ENCODE measurements around the gene TACO1. TPM values are rescaled to one million over a fixed set of nuclear protein-coding genes. Genes with fewer than 3 reads are reported as not detected.

TACO1 gene
- total and polyA plus RNA-seq, 2 of the 4 experiments (the other 2 are of a cell fraction), result 6.5 to 28.8 TPM

Small RNA genes lying within 50 kb of the gene (microRNA-seq; reads per million reads assigned to microRNA genes)
- gene RNU6-288P (ENCODE audit: insufficient read depth, insufficient read length), result not detected

Small RNA genes lying within 50 kb of the gene (small RNA-seq; reads per million reads assigned to genes)
- 0 reads per million in 5 experiments for gene RNU6-288P

Other genes with a start within 250 kb of the TACO1 start
- 1.1 and 2.5 TPM in 2 replicates for gene CYB561, start 154.6 kb upstream of the TACO1 start, total RNA-seq (2012; rRNA removed)
- 3.0 and 3.8 TPM in 2 replicates for gene CYB561, start 154.6 kb upstream of the TACO1 start, polyA plus RNA-seq (2012; rRNA removed)
- gene ACE, start 123.8 kb upstream of the TACO1 start, total RNA-seq (2012; rRNA removed), result 1.4 TPM in 2 replicates
- gene ACE, start 123.8 kb upstream of the TACO1 start, polyA plus RNA-seq (2012; rRNA removed), result 3.5 and 5.8 TPM in 2 replicates
- 0.18 and 0.28 TPM in 2 replicates for gene KCNH6, start 77.5 kb upstream of the TACO1 start, total RNA-seq (2012; rRNA removed)
- gene KCNH6, start 77.5 kb upstream of the TACO1 start, polyA plus RNA-seq (2012; rRNA removed), result 0.17 and 0.32 TPM in 2 replicates
- 31.4 and 40.9 TPM in 2 replicates for gene DCAF7, start 50.4 kb upstream of the TACO1 start, total RNA-seq (2012; rRNA removed)
- 52.4 and 52.8 TPM in 2 replicates for gene DCAF7, start 50.4 kb upstream of the TACO1 start, polyA plus RNA-seq (2012; rRNA removed)
- gene MAP3K3, start 21.5 kb downstream of the TACO1 start, total RNA-seq (2012; rRNA removed), result 24.2 and 25.6 TPM in 2 replicates
- gene MAP3K3, start 21.5 kb downstream of the TACO1 start, polyA plus RNA-seq (2012; rRNA removed), result 19.1 TPM in 2 replicates
- gene LIMD2, start 99.2 kb downstream of the TACO1 start, total RNA-seq (2012; rRNA removed), result 4.5 and 4.7 TPM in 2 replicates
- gene LIMD2, start 99.2 kb downstream of the TACO1 start, polyA plus RNA-seq (2012; rRNA removed), result 21.7 and 32.3 TPM in 2 replicates
- gene STRADA, start 140.9 kb downstream of the TACO1 start, total RNA-seq (2012; rRNA removed), result 14.7 and 19.9 TPM in 2 replicates
- 30.8 and 30.9 TPM in 2 replicates for gene STRADA, start 140.9 kb downstream of the TACO1 start, polyA plus RNA-seq (2012; rRNA removed)
- 62.0 and 79.4 TPM in 2 replicates for gene CCDC47, start 172.7 kb downstream of the TACO1 start, total RNA-seq (2012; rRNA removed)
- gene CCDC47, start 172.7 kb downstream of the TACO1 start, polyA plus RNA-seq (2012; rRNA removed), result 45.3 and 45.7 TPM in 2 replicates
- 74.7 and 75.8 TPM in 2 replicates for gene DDX42, start 173.3 kb downstream of the TACO1 start, total RNA-seq (2012; rRNA removed)
- gene DDX42, start 173.3 kb downstream of the TACO1 start, polyA plus RNA-seq (2012; rRNA removed), result 75.6 and 91.5 TPM in 2 replicates
- gene PSMC5, start 226.5 kb downstream of the TACO1 start, total RNA-seq (2012; rRNA removed), result 104 and 105 TPM in 2 replicates
- gene PSMC5, start 226.5 kb downstream of the TACO1 start, polyA plus RNA-seq (2012; rRNA removed), result 165 and 175 TPM in 2 replicates
- gene FTSJ3, start 226.8 kb downstream of the TACO1 start, total RNA-seq (2012; rRNA removed), result 68.1 and 69.4 TPM in 2 replicates
- 45.4 and 51.3 TPM in 2 replicates for gene FTSJ3, start 226.8 kb downstream of the TACO1 start, polyA plus RNA-seq (2012; rRNA removed)
- gene SMARCD2, start 241.8 kb downstream of the TACO1 start, total RNA-seq (2012; rRNA removed), result 72.8 and 91.2 TPM in 2 replicates
- 53.7 and 56.9 TPM in 2 replicates for gene SMARCD2, start 241.8 kb downstream of the TACO1 start, polyA plus RNA-seq (2012; rRNA removed)